ENCODE data around the gene PWP1.

- TF ChIP-seq CTCF (IDR thresholded peaks at IDR 0.05), result no peak
- TF ChIP-seq ZFX (IDR thresholded peaks at IDR 0.05; ENCODE audit: borderline replicate concordance), result no peak
Measured at GRCh38 chr12:107715780-107716179, 30.2 kb downstream of the PWP1 start.

Measured in 22Rv1 (cell line).